Adrenal gland (tissue), 5 donors: Measurements from ENCODE around the gene GPR75.

Experiments
- POLR2A ChIP-seq, 2 donors: fragments of 450-650 bp; IDR thresholded peaks; one replicate each; pipeline ENCODE4 v1.6.1; 2017; ENCODE audit warnings: antibody characterized with exemption in 2 of 2, mild to moderate bottlenecking in 2 of 2, moderate library complexity in 1 of 2
- TF ChIP-seq, protein P1 (sequence below), 6 experiments: fragments of 450-650 bp in 4 of 6; fragments of 200-600 bp in 2 of 6; sonication (generic) in 1 of 6; IDR thresholded peaks; 1 replicate in 5 of 6; 2 replicates in 1 of 6; pipeline versions ENCODE4 v1.5.1 to v1.8.0; 2016 to 2021; ENCODE audit warnings: antibody characterized with exemption in 6 of 6, mild to moderate bottlenecking in 2 of 6, moderate library complexity in 1 of 6
- donor health status: DM: no; HTN: no; CAD: no.

DNA sequence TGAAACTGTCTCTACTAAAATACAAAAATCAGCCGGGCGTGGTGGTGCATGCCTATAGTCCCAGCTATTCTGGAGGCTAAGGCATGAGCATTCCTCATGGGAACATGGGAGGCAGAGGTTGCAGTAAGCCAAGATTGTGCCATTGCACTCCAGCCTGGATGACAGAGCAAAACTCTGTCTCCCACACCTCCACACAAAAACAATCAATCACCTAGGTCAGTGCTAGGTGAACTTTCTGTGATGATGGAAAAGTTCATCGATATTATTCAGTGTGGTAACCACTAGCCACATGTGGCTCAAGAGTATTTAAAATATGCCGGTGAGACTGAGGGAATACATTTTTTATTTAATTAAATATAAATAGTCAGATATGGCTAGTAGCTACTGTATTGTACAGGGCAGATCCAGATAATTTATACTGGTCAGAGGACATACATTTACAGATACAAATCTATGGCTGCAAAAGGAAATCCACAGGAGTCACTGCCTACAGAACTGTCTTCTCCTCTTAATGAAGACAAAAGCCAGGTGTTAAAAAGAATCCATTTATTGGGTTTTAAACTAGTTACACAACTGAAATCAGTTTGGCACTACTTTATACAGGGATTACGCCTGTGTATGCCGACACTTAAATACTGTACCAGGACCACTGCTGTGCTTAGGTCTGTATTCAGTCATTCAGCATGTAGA lies 3.9 kb upstream of the GPR75 start:
- TF ChIP-seq, protein P1, sequence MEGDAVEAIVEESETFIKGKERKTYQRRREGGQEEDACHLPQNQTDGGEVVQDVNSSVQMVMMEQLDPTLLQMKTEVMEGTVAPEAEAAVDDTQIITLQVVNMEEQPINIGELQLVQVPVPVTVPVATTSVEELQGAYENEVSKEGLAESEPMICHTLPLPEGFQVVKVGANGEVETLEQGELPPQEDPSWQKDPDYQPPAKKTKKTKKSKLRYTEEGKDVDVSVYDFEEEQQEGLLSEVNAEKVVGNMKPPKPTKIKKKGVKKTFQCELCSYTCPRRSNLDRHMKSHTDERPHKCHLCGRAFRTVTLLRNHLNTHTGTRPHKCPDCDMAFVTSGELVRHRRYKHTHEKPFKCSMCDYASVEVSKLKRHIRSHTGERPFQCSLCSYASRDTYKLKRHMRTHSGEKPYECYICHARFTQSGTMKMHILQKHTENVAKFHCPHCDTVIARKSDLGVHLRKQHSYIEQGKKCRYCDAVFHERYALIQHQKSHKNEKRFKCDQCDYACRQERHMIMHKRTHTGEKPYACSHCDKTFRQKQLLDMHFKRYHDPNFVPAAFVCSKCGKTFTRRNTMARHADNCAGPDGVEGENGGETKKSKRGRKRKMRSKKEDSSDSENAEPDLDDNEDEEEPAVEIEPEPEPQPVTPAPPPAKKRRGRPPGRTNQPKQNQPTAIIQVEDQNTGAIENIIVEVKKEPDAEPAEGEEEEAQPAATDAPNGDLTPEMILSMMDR (IDR thresholded peaks at IDR 0.05), result no peak
- no peak for TF ChIP-seq POLR2A (IDR thresholded peaks at IDR 0.05)
